Glomerular endothelial cell (primary cell): ENCODE results near the gene TRIO. TPM values are rescaled to one million over a fixed set of nuclear protein-coding genes. Genes with fewer than 3 reads are reported as not detected.

Source experiments
- DNase-seq: peaks from one replicate; pipeline ENCODE4 v3.0.0-alpha.2; 2011; ENCODE audit warnings: low read depth, low spot score; ENCODE audit errors: extremely low read depth
- total RNA-seq: library from RNA; depleted of rRNA; stranded (reverse); fragments of >200 nt; gene quantifications from 2 replicates; pipeline ENCODE4 v1.2.3, GENCODE V29; 2015

The TRIO gene
- total RNA-seq, 1 donor from 2014 or later: 304 TPM

DNA sequence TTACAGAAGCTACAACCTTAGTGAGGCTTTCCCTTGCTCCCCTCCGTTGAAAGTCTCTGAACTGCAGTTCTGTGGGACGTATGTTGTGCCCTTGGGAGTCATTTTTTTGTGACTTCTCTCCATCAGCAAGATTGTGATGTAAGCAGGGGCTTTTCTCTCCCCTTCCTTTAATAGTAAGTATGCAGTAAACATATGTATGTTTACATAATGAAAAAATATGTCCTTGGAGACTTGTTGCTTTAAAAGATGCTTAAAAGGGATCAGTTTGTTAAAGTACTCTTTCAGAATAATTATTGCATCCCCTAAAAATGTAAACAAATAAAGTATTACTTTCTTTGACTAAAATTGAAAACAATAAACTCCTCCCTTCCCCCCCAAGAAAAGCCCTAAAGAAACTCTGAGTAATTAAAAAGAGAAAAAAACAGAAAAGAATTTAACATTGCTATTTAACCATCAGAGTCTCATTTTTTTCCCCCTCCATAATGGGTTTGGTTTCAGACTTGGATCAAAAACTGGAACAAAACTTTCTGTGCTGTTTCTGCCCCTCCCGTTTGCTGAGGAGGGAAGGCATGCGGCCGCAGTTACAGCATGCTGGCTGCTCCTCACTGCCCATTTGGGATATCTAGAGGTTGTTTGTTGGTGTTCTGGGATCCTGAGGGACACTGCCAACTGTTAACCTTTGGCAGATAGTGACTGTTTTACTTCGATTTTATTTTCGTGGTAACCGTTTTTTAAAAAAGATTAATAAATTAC is 40.2 kb downstream of the TRIO start:
- DNase-seq: no peak

DNA sequence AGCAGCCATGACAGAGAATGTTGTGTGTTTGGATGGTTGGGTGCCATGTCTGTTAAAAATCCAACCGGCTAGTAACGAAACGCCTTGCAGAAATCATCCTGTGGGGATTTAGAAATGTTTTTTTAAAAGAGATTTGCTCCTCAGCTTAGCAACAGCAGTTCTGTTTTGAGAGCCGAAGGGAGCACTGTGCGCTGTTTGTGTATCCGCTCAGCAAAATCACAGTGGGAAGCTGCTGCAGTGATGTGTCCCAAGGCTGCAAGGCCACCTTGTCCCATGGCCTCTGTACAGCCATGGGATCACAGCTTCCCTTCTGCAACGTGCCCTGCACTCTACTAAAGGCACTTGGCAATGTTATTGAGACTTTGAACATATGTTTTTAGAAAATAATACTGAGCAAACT is 40.9 kb downstream of the TRIO start:
- DNase-seq: no peak

DNA sequence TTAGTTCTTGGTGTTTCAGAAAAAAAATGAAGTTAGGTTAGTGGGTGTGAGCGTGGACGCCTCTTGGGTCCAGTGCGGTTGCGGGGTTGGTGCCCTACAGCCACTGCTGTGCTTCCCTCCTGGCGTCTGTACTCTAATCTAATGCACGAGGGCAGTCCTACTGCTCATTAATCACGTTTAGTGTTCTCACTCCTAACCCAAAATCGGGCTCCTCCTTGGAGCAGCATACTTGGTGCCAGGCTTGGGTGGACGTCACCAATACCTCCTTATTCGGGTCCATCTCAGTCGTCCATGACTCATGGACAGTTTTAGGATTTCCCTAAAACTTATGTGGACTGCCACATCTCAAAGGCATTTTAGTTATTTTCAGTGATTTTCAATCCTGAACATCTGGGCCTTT is 41.6 kb downstream of the TRIO start:
- no peak for DNase-seq

DNA sequence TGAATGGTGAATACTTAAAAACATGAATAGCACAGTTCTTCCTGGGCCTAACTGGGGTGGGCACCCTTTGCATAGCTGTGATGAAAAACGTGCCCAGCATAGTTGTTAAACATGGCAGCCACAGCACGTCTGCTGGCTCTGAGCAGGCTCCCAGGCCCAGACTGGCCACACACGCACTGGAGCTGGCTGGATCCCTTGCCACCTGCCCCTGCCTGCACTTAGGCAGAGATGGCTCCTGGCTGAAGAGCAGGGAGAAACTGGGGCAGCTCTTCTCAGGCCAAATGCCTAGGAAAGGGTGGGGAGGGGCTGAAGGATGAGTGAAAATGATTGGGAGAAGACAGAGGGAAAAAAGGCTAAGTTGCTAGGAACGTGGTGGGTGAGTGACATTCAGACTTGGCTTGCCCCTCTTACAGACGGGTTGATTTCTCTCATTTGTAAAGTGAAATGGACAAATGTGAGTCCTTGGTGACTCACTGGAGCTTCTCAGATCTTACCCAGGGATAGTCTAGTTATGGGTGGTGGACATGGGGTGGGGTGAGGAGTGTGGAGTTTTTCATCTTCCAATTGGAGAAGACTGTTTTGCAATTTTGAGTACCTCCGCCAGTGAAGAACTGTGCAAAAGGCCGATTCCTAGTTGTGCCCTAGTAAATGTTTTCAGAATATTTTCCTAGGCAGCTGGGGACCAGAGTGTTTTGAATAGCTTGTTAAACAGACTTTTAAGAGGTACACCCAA is 42.4 kb downstream of the TRIO start:
- DNase-seq: no peak

DNA sequence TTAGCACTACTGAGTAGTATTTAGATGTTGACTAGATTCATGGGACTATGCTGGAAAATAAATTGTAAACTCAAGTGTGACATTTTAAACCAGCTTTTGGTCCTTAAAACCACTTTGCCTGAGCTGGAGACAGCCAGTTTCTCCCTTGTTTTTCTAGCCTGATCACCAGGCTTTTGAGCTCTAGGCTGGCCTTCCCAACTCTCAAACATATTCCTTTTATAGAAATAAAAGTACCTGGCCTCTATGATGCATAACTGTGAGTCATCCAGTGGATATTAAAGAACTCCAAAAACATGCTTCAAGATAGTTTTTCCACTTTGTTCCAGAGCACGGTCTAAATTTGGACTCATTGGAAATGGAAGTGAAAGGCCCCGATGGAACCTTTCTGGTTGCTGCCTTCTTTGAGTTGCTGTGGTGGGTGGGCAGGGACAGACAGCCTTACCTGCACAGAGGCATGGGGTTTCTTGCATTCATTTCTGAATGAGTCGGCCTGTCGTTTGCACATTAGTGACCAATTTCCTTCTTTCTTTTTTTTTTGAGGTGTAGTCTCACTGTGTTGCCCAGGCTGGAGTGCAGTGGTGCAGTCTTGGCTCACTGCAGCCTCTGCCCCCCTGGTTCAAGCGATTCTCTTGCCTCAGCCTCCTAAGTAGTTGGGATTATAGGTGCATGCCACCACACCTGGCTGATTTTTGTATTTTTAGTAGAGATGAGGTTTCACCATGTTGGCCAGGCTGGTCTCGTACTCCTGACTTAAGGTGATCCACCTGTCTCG is 43.1 kb downstream of the TRIO start:
- DNase-seq: peak; percentile 75

DNA sequence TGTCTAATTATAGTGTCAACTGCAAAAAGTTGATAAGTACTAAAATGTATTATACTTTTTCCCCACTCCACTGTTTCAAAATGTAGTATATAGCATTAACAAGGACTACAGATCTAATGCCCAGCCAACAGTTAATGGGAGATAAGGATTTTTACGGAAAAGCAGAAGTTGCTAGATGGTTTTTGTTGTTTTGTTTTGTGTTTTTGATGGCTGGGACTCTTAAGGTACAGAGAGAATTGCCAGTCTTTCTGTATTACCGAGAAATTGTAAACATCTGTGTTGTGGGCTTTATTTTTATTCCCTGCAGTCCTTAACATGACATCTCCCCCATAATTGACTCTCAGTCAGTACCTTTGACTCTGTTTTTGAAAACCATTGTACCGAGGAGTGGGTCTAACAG is 44.0 kb downstream of the TRIO start:
- no peak for DNase-seq

DNA sequence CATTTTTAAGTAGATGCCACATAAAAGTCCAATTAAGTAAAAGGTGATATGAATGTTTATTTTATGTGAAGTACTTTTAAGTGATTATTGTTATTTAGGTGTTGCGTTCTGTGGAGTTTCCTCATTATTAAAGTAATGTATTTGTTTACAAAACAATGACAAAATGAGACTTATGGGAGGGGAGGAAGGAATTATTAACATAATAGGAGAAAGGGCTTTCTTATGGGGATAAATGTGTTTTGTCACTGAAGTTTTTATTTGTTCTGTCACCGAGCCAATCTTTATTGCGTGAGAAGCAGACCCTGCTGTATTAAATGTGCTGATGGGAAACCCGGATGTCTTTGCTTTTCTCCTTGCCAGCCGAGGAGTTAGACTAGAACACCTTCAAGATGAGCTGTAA is 44.5 kb downstream of the TRIO start:
- DNase-seq: no peak

DNA sequence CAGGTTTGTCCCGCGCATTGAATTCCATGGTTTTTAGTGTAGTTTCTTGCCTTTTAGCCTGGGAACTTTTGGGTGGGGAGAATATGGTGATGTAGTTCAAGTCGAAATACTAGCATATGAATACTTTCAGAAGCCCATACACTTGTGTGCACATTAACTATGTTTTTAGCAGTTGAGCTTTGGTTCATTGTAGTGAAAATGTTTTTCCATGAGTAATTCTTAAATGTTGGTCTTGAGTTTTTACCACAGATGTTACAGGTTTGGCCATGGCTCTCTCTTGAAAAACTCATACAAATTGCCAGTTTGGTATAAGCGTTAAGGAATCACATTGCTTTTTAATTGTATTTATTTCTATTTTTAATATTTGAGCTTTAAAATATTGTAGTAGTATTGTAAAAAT is 45.6 kb downstream of the TRIO start:
- no peak for DNase-seq

DNA sequence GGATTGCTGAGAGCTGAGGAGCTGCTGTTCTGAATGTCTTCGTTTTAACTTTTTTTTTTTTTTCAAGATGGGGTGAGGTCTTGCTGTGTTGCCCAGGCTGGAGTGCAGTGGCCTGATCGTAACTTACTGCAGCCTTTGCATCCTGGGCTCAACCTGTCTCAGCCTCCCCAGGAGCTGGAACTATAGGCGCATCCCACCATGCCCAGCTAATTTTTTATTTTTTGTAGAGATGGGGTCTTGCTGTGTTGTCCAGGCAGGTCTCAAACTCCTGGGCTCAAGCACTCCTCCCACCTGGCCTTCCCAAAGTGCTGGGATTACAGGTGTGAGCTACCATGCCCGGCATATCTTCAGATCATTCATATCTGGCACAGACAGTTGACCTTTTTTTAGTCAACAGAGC is 46.5 kb downstream of the TRIO start:
- DNase-seq: no peak

DNA sequence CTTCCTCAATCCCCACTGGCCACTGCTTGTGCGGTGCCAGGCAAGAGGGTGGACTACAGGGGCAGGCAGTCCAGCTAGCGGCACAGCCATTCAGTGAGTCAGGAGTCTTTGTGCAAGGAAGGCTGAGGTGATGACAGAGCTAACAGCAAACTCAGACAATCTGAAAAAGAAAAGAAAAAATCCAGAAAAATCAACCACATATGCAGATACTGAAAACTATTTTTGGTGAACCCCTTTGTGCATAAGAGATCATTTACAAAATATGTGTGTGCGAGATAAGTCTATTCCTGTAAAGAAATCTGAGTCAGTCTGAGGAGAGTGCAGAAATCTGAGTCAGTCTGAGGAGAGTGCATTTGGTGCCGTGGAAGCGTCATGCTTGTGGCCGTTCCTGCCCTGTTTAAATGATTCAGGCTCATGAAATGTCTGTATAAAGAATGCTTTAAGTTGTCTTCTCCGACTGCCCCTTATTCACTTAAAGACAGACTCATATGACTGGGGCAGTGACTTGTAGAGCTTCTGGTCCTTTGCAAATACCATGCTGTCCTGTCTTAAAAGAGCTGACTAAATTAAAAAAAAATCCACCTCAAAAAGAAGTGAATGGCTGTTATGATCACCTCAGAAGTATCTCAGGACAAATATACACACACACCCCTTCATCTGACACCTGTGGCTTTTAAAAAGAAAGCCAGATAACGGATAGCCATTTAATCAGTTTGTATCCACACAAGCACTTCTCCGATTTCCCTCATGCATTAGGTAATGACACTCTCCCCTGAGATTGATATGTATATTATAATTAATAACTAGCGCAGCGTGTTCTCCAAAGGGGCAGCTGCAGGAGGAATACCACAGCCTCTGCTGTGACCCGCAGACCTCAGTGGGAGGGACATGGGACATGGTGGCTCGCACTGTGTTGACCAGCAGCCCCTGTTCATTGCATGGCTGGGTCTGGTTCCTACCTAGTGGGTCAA is 47.3 kb downstream of the TRIO start:
- DNase-seq: peak; percentile 77

DNA sequence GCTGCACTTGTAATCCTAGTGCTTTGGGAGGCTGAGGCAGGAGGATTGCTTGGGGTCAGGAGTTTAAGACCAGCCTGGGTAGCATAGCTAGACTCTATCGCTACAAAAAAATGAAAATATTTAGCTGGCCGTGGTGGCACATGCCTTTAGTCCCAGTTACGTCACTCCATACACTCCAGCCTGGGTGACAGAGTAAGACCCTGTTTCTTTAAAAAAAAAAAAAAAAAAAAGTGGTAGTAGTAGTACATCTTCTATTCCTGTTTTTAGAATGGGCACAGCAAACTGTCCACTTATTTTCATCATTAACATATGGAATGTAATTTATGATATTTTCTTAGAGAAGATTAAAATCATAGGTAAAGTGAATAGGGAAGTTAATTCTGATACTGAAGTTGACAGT is 48.2 kb downstream of the TRIO start:
- no peak for DNase-seq

DNA sequence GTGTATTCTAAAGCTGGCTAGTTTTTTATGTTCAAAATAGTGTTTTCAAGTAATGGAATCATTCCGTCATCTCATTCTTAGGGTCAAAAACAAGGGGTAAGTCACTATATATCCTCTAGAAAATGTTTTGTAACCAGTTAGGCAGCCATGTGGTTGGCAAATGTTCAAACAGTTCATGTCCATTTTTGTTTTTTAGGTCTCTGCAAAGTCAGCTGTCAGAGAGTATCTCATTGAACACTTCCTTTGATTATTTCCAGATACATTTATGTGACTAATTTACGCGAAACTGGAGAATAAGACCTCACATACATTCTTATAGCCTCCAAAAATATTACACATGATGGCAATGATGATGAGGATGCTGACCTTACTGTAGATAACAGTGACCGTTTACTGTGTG is 50.4 kb downstream of the TRIO start:
- no peak for DNase-seq

DNA sequence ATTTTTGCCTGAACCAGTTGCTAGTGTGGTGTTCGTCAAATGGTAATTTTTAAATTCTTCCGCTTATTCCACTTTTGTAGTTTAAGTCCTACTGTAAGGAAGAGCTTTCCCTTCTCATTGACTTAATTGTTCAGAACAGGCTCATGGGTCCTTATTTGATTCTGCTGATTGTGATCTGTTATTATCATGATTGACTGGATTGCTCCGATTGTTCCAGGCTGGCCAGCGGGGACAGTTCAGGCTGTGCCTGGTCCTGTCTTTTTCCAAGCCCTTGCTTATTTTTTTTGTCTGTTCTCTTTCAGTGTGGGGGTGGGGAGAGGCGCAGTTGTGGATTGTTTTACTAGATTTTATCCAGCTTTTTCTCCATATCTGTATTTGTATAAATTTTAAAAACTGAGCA is 52.4 kb downstream of the TRIO start:
- DNase-seq: no peak

DNA sequence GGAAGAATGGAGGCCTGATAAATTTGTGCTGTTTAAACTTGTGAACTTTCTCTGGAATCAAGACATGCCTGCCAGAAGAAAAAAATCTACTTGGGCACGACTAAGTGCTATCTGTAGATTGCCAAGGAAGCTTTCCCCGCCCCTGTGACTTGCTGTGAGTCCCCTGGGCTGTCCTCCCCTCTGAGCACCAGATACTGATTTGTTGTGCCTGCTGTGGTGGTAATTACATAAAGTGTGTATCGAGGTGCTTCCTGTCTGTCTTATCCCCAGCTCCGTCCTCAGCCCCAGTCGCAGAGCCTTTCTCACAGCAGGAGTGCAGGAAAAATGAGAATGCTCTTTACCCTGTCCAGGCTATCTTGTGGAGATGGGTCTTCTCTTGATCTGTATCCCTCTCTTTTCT is 53.9 kb downstream of the TRIO start:
- no peak for DNase-seq

DNA sequence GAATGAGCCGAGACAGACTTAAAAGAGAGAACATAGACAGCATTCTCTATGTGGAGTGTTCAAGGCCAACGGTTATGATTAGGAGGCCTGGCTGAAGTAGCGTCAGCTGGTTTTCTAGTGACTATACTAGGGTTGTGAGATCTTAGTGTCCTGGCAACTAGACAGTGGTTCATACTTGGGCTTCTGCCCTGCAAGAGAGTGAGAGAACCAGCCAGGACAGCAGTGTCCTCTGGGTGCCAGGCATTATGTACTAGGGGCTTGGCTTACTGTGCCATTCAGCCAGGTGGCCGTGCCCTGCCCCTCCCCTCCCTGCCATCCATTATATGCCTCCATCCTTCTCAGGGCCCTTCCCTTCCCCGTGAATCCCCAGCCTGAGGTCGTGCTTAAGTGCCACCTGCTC is 56.8 kb downstream of the TRIO start:
- no peak for DNase-seq

DNA sequence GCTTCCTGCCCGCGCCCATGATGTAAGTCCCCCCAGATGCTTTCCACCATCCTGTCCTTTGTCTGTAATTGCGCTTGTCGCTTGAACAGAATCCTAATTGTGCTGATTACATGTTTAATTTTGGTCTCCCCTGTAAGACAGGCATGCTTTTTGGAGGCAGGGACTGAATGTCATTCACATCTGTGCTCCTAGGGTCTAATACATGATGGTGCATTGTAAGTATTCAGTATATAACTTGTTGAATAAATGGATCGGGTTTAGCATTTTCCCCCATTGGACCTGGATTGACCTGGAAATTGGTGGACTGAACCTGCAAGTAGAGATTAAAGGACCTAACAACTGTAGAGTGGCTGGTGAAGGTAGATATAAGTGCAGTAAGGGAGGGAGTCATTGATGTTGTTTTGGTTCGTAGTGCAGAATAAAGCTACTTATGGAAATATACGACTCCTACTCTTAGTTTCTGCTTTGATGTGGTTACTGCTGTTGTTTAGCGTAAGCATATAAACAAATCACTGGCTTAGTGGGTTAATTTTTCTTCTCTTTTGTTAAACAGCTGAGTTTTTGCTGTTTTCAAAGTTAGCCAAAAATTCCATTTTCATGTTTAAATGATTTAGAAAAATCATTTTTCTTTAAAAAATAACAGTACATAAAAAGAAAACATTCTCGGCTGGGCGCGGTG is 57.3 kb downstream of the TRIO start:
- DNase-seq: no peak

DNA sequence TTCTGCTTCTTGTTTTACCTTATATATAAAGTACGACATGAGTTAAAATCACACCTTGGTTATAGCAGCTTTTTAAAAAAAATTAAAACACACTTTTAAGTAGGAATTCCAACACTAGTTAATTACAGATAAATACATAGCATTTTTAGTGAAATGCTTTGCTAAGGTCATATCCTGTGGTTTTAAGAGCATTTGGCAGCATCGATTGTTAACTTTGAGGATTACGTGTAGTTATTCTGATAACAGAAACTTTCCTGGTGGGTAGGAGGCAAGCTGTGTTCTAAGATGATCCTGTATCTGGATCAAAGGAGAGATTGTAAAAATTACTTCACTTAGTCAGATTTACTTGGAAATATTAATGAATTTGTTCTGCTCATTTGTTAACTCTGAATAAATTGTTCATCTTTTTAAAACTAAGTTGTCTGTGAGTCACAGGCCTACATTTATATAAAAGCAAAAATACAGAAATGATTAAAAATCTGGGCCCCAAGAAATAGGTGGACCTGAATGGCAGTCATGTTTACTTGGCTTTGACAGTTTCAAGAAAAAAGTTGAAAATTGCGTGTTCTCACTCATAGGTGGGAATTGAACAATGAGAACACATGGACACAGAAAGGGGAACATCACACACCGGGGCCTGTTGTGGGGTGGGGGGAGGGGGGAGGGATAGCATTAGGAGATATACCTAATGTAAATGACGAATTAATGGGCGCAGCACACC is 58.3 kb downstream of the TRIO start:
- DNase-seq: no peak

DNA sequence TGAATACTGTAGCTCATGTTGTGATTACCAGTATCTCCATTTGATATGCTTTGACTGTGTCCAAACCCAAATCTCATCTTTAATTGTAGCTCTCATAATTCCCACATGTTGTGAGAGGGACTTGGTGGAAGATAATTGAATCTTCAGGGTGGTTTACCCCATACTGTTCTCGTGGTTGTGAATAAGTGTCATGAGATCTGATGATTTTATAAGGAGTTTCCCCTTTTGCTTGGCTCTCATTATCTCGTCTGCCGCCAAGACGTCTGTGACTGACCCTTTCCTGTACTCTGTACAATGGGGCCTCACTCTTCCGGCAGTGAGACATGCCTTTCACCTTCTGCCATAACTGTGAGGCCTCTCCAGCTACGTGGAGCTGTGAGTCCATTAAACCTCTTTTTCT is 59.3 kb downstream of the TRIO start:
- DNase-seq: no peak

DNA sequence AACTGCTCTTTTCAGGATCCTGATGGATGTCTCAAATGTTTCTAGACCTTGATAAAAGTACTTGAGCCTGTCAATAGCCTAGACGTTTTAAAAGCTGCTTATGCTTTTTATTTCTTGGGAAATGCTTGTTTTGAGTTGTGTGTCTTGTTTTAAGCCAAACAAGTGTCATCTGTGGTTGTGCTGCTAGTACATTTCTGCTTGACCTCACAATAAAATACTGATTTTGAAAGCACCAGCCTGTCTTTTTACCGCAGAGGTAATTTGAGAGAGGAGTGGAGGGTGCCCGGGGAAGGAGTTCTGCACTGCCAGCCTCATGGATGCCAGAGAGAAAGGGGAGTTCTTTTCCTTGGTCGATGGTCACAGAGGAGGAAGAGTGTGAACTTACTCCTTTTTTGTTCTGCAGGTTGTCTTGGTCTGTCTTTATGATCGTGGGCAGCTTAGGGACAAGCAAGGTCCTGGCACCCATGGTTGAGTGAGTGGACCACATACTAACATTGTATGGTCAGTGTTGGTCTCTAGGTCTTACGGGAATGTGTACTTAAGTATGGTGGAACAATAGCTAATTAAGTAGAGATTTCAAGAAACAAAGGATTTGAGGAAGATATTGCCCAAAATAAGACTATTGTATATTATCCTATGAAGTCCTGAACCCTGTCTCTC is 61.0 kb downstream of the TRIO start:
- DNase-seq: no peak
